ELF-1 (cell line): ENCODE results near the gene KCNN3.
A peak's percentile ranks its signal among the peaks of the same experiment; 100 is the strongest.

Source experiments
- DNase-seq: peaks from one replicate; pipeline ENCODE4 v3.0.0-alpha.2; 2016; ENCODE audit warnings: low read depth, low spot score

The KCNN3 gene

GRCh38 chr1:154750681-154751665 lies 119.1 kb downstream of the KCNN3 start:
- no peak for DNase-seq

DNA sequence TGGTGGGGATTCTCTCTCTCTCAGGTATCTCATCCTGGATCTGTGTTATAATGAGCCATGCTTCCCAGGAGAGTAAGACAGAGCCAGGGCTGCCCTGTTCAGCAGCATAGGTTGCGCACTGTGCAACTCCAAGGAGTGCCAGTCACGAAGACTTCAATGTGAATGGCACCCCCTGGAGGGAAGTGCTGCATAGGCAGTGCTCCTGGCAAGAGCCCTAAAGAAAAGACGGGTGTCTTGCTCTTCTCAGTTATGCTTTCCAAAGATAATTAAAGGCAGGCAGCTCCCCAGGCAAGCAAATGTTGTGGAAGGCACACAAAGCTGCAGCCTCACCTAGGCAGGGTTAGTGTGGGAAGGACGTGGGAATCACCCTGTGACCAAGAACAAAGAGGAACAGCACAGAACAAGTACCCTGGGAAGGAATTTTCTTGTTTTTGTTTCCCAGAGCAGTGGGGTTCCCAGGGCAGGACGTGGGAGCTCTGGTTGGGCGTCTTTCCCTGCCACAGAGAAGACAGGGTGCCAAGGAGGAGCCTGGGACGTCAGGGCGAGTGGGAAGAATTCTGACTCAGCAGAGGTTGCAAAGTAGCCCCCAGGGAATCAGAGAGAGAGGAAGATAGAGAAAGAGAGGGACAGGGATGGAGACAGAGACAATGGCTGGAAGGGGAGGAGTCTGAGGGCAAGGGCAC lies 120.9 kb downstream of the KCNN3 start:
- no peak for DNase-seq

DNA sequence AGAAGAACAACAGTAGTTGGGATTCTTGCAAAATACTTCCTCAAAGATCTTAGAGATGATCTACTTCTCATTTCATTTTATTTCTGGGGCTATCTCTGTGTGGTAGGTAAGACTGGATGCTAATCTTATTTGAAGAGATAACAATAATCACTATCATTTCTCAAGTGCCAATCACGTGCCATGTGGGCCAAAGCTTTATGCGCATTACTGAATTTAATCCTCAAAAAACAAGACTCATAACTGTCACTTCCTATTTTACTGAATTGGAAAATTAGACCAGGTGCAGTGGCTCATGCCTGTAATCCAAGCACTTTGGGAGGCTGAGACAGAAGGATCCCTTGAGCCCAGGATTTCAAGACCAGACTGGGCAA lies 121.7 kb downstream of the KCNN3 start:
- DNase-seq, result no peak

DNA sequence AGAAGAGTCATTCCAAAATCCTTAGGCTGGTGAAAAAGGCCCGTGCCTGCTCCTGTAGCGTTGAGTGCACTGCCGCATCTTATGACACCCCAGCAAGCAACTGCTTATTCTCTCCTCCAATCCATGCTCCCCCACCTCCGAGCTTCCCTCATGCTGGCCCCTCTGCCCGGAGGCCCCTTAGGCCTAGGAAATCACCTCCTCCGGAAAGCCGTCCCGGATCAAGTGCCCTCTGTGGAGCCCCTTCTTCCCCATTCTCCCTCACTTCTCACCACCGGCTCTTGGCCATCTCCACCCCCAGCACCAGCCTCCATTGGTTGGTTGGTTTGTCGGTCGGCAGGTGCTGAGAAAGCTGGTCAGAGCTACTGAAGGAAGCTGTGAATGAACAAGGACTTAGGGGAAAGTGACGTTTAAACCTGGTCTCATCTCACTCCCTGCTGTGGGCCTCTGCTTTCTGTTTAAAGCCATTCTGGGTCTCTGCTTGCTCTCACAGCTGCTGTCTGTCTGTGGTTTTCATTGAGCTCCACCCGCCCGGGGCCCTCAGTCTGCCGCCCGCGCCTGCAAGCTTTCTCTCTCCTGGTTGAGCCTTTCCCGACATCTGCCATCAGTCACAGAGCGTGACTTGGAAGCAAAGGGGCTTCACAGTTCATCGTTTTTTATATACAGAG lies 122.2 kb downstream of the KCNN3 start:
- peak; percentile 76 for DNase-seq

- DNase-seq, result no peak
Measured at GRCh38 chr1:154747380-154747739, 122.7 kb downstream of the KCNN3 start.

DNA sequence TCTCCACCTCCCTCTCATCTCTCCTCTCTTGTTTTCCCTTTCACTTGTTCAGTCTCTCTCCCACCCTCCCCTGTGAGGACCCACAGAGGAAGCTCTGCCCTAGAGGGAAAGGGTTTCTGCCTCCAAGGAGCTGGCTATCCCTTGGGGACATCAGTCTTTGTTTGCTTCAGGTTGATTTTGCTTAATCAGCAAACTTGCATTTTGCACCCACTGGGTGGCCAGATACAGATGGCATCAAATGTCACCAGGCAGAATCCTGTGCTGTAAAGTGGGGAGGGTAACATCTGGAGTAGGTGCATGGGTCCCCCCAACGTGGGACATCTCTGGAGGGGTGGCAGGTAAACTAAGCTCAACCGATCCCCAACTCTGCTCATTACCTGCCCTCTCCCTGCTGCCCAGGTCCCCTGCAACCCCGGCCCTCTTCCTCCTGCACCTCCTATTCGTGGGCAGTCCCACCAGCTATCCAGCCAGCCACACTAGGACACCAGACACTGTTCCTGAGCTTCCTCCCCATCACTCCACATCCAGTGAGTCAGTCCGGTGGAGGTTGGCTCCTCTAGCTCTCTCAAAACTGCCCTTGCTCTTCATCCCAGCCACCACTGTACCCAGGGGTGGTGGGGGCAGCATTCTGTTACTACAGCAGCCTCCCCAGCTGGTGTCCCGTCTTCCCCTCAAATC lies 123.3 kb downstream of the KCNN3 start:
- no peak for DNase-seq

GRCh38 chr1:154745750-154746425 lies 124.2 kb downstream of the KCNN3 start:
- DNase-seq, result no peak

DNA sequence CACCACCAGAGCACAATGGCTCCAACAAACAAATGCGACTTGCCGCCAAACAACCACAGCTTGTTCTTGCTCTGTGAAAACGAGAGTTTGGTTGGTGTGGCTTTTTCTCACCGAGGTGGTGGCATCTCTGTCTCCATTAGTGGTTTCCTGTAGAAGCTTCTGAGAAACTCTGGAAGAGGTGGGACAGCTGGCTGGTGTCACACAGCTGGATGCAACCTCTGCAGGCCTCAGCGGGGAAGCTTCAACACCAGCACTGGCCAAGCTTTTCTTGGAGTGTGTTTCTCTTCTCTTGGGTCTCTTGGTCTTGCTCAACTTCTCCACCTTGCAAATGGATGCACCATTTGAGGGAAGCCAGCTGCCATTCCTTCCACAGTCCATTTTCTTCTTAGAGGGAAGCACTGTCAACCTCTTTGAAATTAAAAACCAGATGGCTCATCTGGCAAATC lies 124.8 kb downstream of the KCNN3 start:
- DNase-seq, result no peak

DNA sequence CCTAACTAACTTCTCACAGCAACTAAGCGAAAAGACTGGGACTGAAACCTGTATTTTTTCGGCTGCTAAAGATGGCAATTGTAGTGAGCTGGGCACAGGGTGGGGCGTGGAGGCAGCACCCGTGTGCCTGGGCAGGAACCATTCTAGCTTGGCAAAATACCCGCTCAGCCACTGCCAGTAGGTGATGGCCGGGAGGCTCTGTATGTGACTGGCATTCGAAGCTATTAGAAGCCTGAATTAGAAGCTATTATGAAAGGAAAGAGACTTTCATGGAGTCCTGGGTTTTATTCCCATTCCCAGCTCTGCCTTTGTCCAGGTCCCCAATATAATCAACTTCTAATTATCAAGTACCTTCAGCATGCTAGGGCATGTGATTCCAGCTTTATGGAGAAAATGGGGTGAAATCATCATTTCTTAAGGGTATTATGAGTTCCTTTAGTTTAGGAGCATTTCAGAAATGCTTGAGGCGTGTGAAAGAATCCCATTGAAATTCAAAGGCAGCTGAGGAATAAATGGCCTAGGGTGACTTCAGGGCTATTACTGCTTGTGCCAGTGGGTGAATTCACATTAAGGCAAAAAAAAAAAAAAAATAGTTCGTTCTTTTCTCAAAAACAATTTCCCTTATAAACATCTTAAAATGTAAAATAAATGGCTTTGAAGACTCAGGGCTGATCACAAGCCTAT lies 125.6 kb downstream of the KCNN3 start:
- no peak for DNase-seq

GRCh38 chr1:154743526-154744036 lies 126.5 kb downstream of the KCNN3 start:
- no peak for DNase-seq

DNA sequence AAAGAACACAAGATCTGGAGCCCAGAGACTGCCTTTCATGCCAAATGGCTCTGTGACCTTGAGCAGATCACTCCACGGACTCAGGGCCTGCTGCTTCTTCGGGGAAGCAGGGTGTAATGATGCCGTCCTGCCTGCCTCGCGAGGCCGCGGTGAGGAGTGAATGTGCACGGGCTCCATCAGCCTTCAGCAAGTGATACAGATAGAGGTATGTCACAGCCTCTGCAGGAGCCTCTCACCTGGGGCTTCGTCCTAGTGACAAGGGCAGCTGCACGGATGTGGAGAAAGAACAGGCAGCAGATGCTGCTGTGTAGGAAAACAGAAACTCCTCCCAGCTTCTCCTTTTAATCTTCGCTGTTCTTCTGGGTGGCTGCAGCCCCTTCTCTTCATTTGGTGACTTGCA lies 127.5 kb downstream of the KCNN3 start:
- DNase-seq, result no peak

GRCh38 chr1:154741741-154742495 lies 128.2 kb downstream of the KCNN3 start:
- peak; percentile 88 for DNase-seq

DNA sequence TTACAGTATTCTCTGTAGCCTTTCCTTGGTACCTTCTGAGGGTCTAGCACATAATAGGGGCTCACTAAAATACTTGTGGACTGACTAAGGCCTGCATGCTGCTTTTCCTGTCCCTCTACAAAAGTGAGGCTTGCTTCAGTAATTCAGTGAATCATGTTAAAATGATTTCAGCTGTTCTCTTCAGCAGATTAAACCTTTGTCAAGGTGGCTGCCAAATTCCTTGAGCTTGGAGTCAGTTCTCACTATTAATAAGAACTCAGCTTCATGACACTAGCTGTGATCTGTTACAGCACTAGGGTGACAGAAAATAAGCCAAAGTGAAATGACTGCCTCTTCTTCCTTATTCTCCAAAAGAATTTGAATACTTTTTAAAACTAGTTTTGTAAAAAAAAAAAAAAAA lies 128.8 kb downstream of the KCNN3 start:
- no peak for DNase-seq

- no peak for DNase-seq
Measured at GRCh38 chr1:154739654-154740053, 130.4 kb downstream of the KCNN3 start.

DNA sequence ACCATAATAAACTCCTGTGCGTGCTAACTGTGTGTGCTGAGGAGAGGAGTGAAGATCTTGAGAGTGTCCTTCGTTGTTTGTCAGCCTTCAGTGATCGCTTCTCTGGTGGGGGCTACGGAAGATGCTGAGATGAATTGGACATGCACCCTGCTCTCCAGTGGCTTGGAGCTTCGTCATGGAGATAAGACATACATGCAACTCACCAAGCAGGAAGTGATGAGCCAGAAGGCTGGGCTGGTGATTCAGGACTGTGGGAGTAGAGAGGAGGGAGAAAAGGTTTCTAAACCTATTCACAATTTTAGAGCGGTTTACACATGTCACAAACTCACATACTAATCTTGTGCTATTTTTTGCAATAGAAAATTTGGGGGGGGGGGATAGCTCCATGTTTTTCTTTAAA lies 133.2 kb downstream of the KCNN3 start:
- no peak for DNase-seq

- DNase-seq, result no peak
Measured at GRCh38 chr1:154735804-154736168, 134.3 kb downstream of the KCNN3 start.

DNA sequence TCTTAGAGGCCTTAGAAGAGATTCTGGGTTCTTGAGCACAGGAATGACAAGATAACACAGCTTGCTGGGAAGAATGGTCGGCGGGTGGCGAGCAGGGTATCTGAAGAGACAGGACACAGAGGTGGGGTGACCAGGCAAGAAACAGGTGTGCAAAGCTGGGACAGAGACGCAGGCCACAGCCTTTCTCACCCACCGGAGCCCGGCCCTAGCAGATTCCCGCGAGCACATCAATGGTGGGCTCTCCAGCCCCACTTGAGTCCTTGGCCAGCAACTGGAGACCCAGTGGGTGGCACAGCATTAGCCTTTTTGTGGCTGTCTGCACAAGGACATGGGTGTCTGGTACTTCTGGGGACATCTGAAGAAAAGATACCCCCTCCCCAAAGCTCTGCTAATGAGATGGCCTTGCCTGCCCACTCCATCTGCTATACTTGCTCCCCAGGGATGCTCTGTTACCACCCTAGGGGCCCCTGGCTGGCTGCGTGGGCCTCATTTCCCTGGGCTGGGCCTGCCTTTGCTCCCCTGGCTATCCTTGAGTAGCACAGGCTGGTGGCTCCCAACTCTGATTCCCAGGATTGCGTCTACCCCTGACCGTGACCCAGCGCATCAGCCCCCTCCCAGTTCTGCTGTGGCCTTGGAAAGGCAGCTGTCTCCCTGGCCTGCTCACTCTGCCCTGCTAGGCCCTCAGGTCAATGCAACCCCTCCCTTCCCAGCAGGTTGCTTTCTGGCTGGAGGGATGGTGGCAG lies 134.8 kb downstream of the KCNN3 start:
- peak; percentile 32 for DNase-seq

- DNase-seq, result no peak
Measured at GRCh38 chr1:154733621-154734020, 136.5 kb downstream of the KCNN3 start.

- no peak for DNase-seq
Measured at GRCh38 chr1:154730986-154731489, 139.0 kb downstream of the KCNN3 start.
